AML-193 (cell line): ENCODE results near the gene ERGIC1.

ENCODE experiments used
- DNase-seq, 2 experiments: peaks; one replicate each; lab custom pipeline; 2025; lab: John Stamatoyannopoulos, UW

The ERGIC1 gene

GRCh38 chr5:172828911-172829431, 5.1 kb upstream of the ERGIC1 start:
- DNase-seq: no peak

GRCh38 chr5:172830275-172830799, 3.7 kb upstream of the ERGIC1 start:
- no peak for DNase-seq

GRCh38 chr5:172830876-172831662, 3.0 kb upstream of the ERGIC1 start:
- peak; percentile 22 to 28 for DNase-seq

- DNase-seq: no peak
Observed at GRCh38 chr5:172832383-172833315, 1.4 kb upstream of the ERGIC1 start.

GRCh38 chr5:172833372-172833685, 722 bp upstream of the ERGIC1 start:
- DNase-seq: no peak

- DNase-seq: no peak
Observed at GRCh38 chr5:172834415-172835289, 601 bp downstream of the ERGIC1 start.

GRCh38 chr5:172835290-172835993, 1.4 kb downstream of the ERGIC1 start:
- no peak for DNase-seq

GRCh38 chr5:172835994-172836356, 1.9 kb downstream of the ERGIC1 start:
- DNase-seq: no peak

GRCh38 chr5:172837640-172838039, 3.6 kb downstream of the ERGIC1 start:
- DNase-seq: no peak

GRCh38 chr5:172838151-172838875, 4.3 kb downstream of the ERGIC1 start:
- no peak for DNase-seq

- DNase-seq: no peak
Observed at GRCh38 chr5:172839669-172840431, 5.8 kb downstream of the ERGIC1 start.

- DNase-seq: no peak
Observed at GRCh38 chr5:172840432-172841154, 6.5 kb downstream of the ERGIC1 start.

GRCh38 chr5:172841256-172841655, 7.2 kb downstream of the ERGIC1 start:
- DNase-seq: no peak

- DNase-seq: no peak
Observed at GRCh38 chr5:172843825-172844576, 9.9 kb downstream of the ERGIC1 start.

GRCh38 chr5:172844577-172844838, 10.5 kb downstream of the ERGIC1 start:
- DNase-seq: no peak

GRCh38 chr5:172845154-172845553, 11.1 kb downstream of the ERGIC1 start:
- no peak for DNase-seq

GRCh38 chr5:172845576-172845975, 11.5 kb downstream of the ERGIC1 start:
- no peak for DNase-seq

- DNase-seq: no peak
Observed at GRCh38 chr5:172846249-172846648, 12.2 kb downstream of the ERGIC1 start.

- DNase-seq: no peak
Observed at GRCh38 chr5:172846677-172847076, 12.6 kb downstream of the ERGIC1 start.
